Measurements from ENCODE around the gene TMC4.

GRCh38 chr19:54149021-54149812 is 23.7 kb downstream of the TMC4 start:
- TF ChIP-seq CTCF (IDR thresholded peaks at IDR 0.05) (no peak), POLR2A (IDR thresholded peaks at IDR 0.05) (no peak)

All from Peyer's patch (tissue), 4 donors.